ENCODE data around the gene ZNF227. TPM values are rescaled to one million over a fixed set of nuclear protein-coding genes. Genes with fewer than 3 reads are reported as not detected.

Gene ZNF227
- total RNA-seq, 1 experiment from 2014 or later = 18.5 TPM

DNA sequence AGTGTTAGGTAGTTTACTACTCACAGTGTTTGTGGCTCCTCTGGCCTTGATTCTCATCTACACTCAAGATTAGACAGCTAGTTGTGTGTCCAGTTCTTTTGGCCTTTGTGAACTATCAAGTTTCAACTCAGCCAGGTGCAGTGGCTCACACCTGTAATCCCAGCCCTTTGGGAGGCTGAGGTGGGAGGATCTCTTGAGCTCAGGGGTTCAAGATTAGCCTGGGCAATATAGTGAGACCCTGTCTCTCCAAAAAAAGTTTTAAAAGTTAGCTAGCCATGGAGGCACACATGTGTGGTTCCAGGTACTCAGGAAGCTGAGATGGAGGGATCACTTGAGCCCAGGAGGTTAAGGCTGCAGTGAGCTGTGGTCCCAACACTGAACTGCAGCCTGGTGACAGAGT, 31.4 kb upstream of the ZNF227 start:
- ChIA-PET CTCF (no interaction called here), POLR2A (no interaction called here)
- Mint-ChIP-seq H3K9me3 (peaks cover 63% of the 10 kb centered on the region), H3K27ac (no peak overlapping the region), H3K27me3 (ENCODE audit: low read depth) (peaks cover 24% of the 10 kb centered on the region), H3K36me3 (peaks cover 24% of the 10 kb centered on the region), H3K4me1 (no peaks in the 10 kb centered on the region), H3K4me3 (no peak overlapping the region)
- no peak for DNase-seq (ENCODE audit: low spot score)
- no peak for ATAC-seq
- TF ChIP-seq NR1H2 (CRISPR knock-in tag; IDR thresholded peaks at IDR 0.05) = no peak
- TF ChIP-seq OVOL2 (CRISPR knock-in tag; IDR thresholded peaks at IDR 0.05; ENCODE audit: borderline replicate concordance) = no peak
- TF ChIP-seq FOXP1 (CRISPR knock-in tag; IDR thresholded peaks at IDR 0.05; ENCODE audit: borderline replicate concordance) = no peak
- TF ChIP-seq, protein P1, sequence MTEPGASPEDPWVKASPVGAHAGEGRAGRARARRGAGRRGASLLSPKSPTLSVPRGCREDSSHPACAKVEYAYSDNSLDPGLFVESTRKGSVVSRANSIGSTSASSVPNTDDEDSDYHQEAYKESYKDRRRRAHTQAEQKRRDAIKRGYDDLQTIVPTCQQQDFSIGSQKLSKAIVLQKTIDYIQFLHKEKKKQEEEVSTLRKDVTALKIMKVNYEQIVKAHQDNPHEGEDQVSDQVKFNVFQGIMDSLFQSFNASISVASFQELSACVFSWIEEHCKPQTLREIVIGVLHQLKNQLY (CRISPR knock-in tag; IDR thresholded peaks at IDR 0.05) = no peak
- no peak for TF ChIP-seq ZNF317 (CRISPR knock-in tag; IDR thresholded peaks at IDR 0.05; ENCODE audit: borderline replicate concordance, low read depth)
- TF ChIP-seq ZNF232 (CRISPR knock-in tag; IDR thresholded peaks at IDR 0.05) = no peak
- no peak for TF ChIP-seq SMAD3 (CRISPR knock-in tag; IDR thresholded peaks at IDR 0.05; ENCODE audit: borderline replicate concordance)
- TF ChIP-seq HMGA2 (CRISPR knock-in tag; IDR thresholded peaks at IDR 0.05) = no peak
- no peak for TF ChIP-seq JAZF1 (CRISPR knock-in tag; IDR thresholded peaks at IDR 0.05)
- TF ChIP-seq, protein P2, sequence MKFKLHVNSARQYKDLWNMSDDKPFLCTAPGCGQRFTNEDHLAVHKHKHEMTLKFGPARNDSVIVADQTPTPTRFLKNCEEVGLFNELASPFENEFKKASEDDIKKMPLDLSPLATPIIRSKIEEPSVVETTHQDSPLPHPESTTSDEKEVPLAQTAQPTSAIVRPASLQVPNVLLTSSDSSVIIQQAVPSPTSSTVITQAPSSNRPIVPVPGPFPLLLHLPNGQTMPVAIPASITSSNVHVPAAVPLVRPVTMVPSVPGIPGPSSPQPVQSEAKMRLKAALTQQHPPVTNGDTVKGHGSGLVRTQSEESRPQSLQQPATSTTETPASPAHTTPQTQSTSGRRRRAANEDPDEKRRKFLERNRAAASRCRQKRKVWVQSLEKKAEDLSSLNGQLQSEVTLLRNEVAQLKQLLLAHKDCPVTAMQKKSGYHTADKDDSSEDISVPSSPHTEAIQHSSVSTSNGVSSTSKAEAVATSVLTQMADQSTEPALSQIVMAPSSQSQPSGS (CRISPR knock-in tag; IDR thresholded peaks at IDR 0.05; ENCODE audit: borderline replicate concordance, low read depth) = no peak
- TF ChIP-seq ZNF219 (CRISPR knock-in tag; IDR thresholded peaks at IDR 0.05; ENCODE audit: borderline replicate concordance) = no peak
- TF ChIP-seq, protein P3, sequence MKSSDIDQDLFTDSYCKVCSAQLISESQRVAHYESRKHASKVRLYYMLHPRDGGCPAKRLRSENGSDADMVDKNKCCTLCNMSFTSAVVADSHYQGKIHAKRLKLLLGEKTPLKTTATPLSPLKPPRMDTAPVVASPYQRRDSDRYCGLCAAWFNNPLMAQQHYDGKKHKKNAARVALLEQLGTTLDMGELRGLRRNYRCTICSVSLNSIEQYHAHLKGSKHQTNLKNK (CRISPR knock-in tag; IDR thresholded peaks at IDR 0.05) = no peak
- TF ChIP-seq ZNF416 (CRISPR knock-in tag; IDR thresholded peaks at IDR 0.05) = no peak
- no peak for TF ChIP-seq TCF7 (CRISPR knock-in tag; IDR thresholded peaks at IDR 0.05; ENCODE audit: low read depth)
- TF ChIP-seq, protein P4, sequence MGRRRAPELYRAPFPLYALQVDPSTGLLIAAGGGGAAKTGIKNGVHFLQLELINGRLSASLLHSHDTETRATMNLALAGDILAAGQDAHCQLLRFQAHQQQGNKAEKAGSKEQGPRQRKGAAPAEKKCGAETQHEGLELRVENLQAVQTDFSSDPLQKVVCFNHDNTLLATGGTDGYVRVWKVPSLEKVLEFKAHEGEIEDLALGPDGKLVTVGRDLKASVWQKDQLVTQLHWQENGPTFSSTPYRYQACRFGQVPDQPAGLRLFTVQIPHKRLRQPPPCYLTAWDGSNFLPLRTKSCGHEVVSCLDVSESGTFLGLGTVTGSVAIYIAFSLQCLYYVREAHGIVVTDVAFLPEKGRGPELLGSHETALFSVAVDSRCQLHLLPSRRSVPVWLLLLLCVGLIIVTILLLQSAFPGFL (CRISPR knock-in tag; IDR thresholded peaks at IDR 0.05; ENCODE audit: borderline replicate concordance) = no peak

DNA sequence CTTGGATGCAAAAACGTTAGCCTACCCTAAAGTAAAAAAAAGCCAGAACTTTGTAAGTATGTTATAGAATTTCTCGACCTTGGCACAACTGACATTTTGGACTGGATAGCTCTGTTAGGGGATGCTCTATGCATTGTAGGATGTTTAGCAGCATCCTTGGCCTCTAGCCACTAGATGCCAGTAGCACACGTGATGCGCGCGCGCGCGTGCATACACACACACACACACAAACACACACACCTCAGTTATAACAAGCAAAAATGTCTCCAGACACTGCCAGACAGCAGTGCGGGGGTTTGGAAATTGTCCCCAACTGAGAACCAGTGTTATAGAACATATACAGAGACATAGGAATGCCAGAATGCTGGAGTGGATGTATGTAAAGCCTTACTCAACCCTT, 30.2 kb upstream of the ZNF227 start:
- Mint-ChIP-seq H3K36me3 (peaks cover 12% of the 10 kb centered on the region), H3K4me3 (no peak overlapping the region), H3K9me3 (peaks cover 63% of the 10 kb centered on the region), H3K27ac (no peak overlapping the region), H3K27me3 (ENCODE audit: low read depth) (peaks cover 22% of the 10 kb centered on the region), H3K4me1 (no peaks in the 10 kb centered on the region)
- DNase-seq (ENCODE audit: low spot score) (no peak), ATAC-seq (no peak)
- CTCF ChIA-PET = no interaction called here
- POLR2A ChIA-PET = interaction anchor here (0.6 kb wide), 1 partner anchor 389 kb away, joined by 3 read pairs; no protein-coding TSS in a partner anchor
- TF ChIP-seq ZNF671 (CRISPR knock-in tag; IDR thresholded peaks at IDR 0.05) (no peak), HMGA2 (CRISPR knock-in tag; IDR thresholded peaks at IDR 0.05) (no peak), NR2C2 (CRISPR knock-in tag; IDR thresholded peaks at IDR 0.05) (no peak), ZNF317 (CRISPR knock-in tag; IDR thresholded peaks at IDR 0.05; ENCODE audit: borderline replicate concordance, low read depth) (no peak)
- TF ChIP-seq, protein P5, sequence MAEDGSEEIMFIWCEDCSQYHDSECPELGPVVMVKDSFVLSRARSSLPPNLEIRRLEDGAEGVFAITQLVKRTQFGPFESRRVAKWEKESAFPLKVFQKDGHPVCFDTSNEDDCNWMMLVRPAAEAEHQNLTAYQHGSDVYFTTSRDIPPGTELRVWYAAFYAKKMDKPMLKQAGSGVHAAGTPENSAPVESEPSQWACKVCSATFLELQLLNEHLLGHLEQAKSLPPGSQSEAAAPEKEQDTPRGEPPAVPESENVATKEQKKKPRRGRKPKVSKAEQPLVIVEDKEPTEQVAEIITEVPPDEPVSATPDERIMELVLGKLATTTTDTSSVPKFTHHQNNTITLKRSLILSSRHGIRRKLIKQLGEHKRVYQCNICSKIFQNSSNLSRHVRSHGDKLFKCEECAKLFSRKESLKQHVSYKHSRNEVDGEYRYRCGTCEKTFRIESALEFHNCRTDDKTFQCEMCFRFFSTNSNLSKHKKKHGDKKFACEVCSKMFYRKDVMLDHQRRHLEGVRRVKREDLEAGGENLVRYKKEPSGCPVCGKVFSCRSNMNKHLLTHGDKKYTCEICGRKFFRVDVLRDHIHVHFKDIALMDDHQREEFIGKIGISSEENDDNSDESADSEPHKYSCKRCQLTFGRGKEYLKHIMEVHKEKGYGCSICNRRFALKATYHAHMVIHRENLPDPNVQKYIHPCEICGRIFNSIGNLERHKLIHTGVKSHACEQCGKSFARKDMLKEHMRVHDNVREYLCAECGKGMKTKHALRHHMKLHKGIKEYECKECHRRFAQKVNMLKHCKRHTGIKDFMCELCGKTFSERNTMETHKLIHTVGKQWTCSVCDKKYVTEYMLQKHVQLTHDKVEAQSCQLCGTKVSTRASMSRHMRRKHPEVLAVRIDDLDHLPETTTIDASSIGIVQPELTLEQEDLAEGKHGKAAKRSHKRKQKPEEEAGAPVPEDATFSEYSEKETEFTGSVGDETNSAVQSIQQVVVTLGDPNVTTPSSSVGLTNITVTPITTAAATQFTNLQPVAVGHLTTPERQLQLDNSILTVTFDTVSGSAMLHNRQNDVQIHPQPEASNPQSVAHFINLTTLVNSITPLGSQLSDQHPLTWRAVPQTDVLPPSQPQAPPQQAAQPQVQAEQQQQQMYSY (CRISPR knock-in tag; IDR thresholded peaks at IDR 0.05) = no peak
- TF ChIP-seq, protein P1 (CRISPR knock-in tag; IDR thresholded peaks at IDR 0.05) = no peak
- TF ChIP-seq, protein P6, sequence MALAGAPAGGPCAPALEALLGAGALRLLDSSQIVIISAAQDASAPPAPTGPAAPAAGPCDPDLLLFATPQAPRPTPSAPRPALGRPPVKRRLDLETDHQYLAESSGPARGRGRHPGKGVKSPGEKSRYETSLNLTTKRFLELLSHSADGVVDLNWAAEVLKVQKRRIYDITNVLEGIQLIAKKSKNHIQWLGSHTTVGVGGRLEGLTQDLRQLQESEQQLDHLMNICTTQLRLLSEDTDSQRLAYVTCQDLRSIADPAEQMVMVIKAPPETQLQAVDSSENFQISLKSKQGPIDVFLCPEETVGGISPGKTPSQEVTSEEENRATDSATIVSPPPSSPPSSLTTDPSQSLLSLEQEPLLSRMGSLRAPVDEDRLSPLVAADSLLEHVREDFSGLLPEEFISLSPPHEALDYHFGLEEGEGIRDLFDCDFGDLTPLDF (CRISPR knock-in tag; IDR thresholded peaks at IDR 0.05) = no peak

Measured in WTC11 (cell line).